Mesodermal cell (in vitro differentiated cells): ENCODE measurements around the gene DOCK4.

Source experiments
- H3K27ac ChIP-seq: 2 replicates; pipeline ENCODE4 v1.7.0; 2013; ENCODE audit warnings: mild to moderate bottlenecking, low read depth, low read length, moderate library complexity; ENCODE audit not compliant: severe bottlenecking
- H3K36me3 ChIP-seq: 2 replicates; pipeline ENCODE4 v1.7.1; 2013; ENCODE audit warnings: mild to moderate bottlenecking, low read length, moderate library complexity; ENCODE audit not compliant: control insufficient read depth, insufficient read depth
- H3K4me1 ChIP-seq: one replicate; pipeline ENCODE4 v1.7.1; 2013; ENCODE audit warnings: mild to moderate bottlenecking, low read length; ENCODE audit not compliant: insufficient read depth, control insufficient read depth, poor library complexity, severe bottlenecking
- H3K4me3 ChIP-seq: 2 replicates; pipeline ENCODE4 v1.7.0; 2013; ENCODE audit warnings: low read length, control low read depth, mild to moderate bottlenecking; ENCODE audit not compliant: insufficient read depth, poor library complexity, severe bottlenecking; ENCODE audit errors: extremely low read depth
- H3K9me3 ChIP-seq: 2 replicates; pipeline ENCODE4 v1.7.1; 2013; ENCODE audit warnings: mild to moderate bottlenecking, low read length, moderate library complexity; ENCODE audit not compliant: control insufficient read depth
- WGBS, 2 experiments: methylation state at CpG; one replicate each; pipeline ENCODE4 v1.1.5; 2013; ENCODE audit warnings: missing lambda C conversion rate in 2 of 2; ENCODE audit not compliant: insufficient coverage in 2 of 2; 5-methylcytosine and 5-hydroxymethylcytosine counted together

The DOCK4 gene

GRCh38 chr7:112124061-112124766 is 82.0 kb downstream of the DOCK4 start:
- H3K4me3 ChIP-seq: no peak overlapping the region
- no peaks in the 10 kb centered on the region for H3K36me3 ChIP-seq
- no peaks in the 10 kb centered on the region for H3K4me1 ChIP-seq
- 88 to 93% methylated on average over 6 to 7 of the region's 9 CpGs for WGBS, 2 experiments
- no peaks in the 10 kb centered on the region for H3K9me3 ChIP-seq
- H3K27ac ChIP-seq: no peak overlapping the region

GRCh38 chr7:112122798-112123197 is 83.4 kb downstream of the DOCK4 start:
- no peak overlapping the region for H3K27ac ChIP-seq
- no peak overlapping the region for H3K4me3 ChIP-seq
- no peaks in the 10 kb centered on the region for H3K36me3 ChIP-seq
- WGBS, 2 experiments: 95 to 100% methylated on average over 1 of the region's 2 CpGs
- H3K4me1 ChIP-seq: no peaks in the 10 kb centered on the region
- no peaks in the 10 kb centered on the region for H3K9me3 ChIP-seq

- no peak overlapping the region for H3K4me3 ChIP-seq
- H3K9me3 ChIP-seq: no peaks in the 10 kb centered on the region
- H3K4me1 ChIP-seq: no peaks in the 10 kb centered on the region
- no peaks in the 10 kb centered on the region for H3K36me3 ChIP-seq
- H3K27ac ChIP-seq: no peak overlapping the region
These were observed 84.1 kb downstream of the DOCK4 start for GRCh38 chr7:112122144-112122543.

- H3K4me1 ChIP-seq: no peaks in the 10 kb centered on the region
- H3K9me3 ChIP-seq: no peaks in the 10 kb centered on the region
- 73 to 97% methylated on average over 3 of the region's 3 CpGs for WGBS, 2 experiments
- no peak overlapping the region for H3K4me3 ChIP-seq
- H3K36me3 ChIP-seq: no peaks in the 10 kb centered on the region
- no peak overlapping the region for H3K27ac ChIP-seq
These were observed 84.9 kb downstream of the DOCK4 start for GRCh38 chr7:112121318-112121717.

GRCh38 chr7:112120696-112121217 is 85.4 kb downstream of the DOCK4 start:
- WGBS, 2 experiments: 100% methylated on average over 1 of the region's 1 CpG; no CpG with 5 or more reads in 1 of the 2 experiments
- no peak overlapping the region for H3K27ac ChIP-seq
- no peaks in the 10 kb centered on the region for H3K4me1 ChIP-seq
- H3K9me3 ChIP-seq: no peaks in the 10 kb centered on the region
- no peaks in the 10 kb centered on the region for H3K36me3 ChIP-seq
- H3K4me3 ChIP-seq: no peak overlapping the region

GRCh38 chr7:112118581-112119566 is 87.3 kb downstream of the DOCK4 start:
- Histone ChIP-seq H3K4me1 (no peaks in the 10 kb centered on the region), H3K36me3 (no peaks in the 10 kb centered on the region), H3K4me3 (no peak overlapping the region), H3K9me3 (no peaks in the 10 kb centered on the region), H3K27ac (no peak overlapping the region)
- WGBS, 2 experiments: 94 to 96% methylated on average over 4 to 5 of the region's 9 CpGs

GRCh38 chr7:112116894-112117293 is 89.3 kb downstream of the DOCK4 start:
- Histone ChIP-seq H3K36me3 (no peaks in the 10 kb centered on the region), H3K27ac (no peak overlapping the region), H3K4me1 (no peaks in the 10 kb centered on the region), H3K9me3 (no peaks in the 10 kb centered on the region), H3K4me3 (no peak overlapping the region)
- WGBS, 2 experiments: no CpG with 5 or more reads among the region's 1 CpG

- WGBS, 2 experiments: 90% methylated on average over 2 of the region's 2 CpGs; no CpG with 5 or more reads in 1 of the 2 experiments
- no peaks in the 10 kb centered on the region for H3K4me1 ChIP-seq
These were observed 89.8 kb downstream of the DOCK4 start for GRCh38 chr7:112116358-112116757.

GRCh38 chr7:112115880-112116279 is 90.3 kb downstream of the DOCK4 start:
- no peak overlapping the region for H3K27ac ChIP-seq
- no CpG with 5 or more reads among the region's 1 CpG for WGBS, 2 experiments
- no peaks in the 10 kb centered on the region for H3K4me1 ChIP-seq
- no peaks in the 10 kb centered on the region for H3K9me3 ChIP-seq
- H3K4me3 ChIP-seq: no peak overlapping the region
- peaks cover 4% of the 10 kb centered on the region for H3K36me3 ChIP-seq

More at GRCh38 chr7:112116358-112116757, 89.8 kb downstream of the DOCK4 start:
- Histone ChIP-seq H3K36me3 (no peaks in the 10 kb centered on the region), H3K9me3 (no peaks in the 10 kb centered on the region), H3K27ac (no peak overlapping the region), H3K4me3 (no peak overlapping the region)

- no CpG with 5 or more reads among the region's 1 CpG for WGBS, 2 experiments
- no peaks in the 10 kb centered on the region for H3K9me3 ChIP-seq
- H3K4me3 ChIP-seq: no peak overlapping the region
- H3K4me1 ChIP-seq: peaks cover 2% of the 10 kb centered on the region
- H3K36me3 ChIP-seq: peaks cover 6% of the 10 kb centered on the region
- no peak overlapping the region for H3K27ac ChIP-seq
These were observed 92.2 kb downstream of the DOCK4 start for GRCh38 chr7:112113913-112114575.
